Dedifferentiated amniotic fluid mesenchymal stem cell (primary cell): Measurements from ENCODE around the gene TMX2.

Experiments
- DNase-seq: peaks from one replicate; pipeline ENCODE4 v3.0.0-alpha.2; 2016; ENCODE audit errors: extremely low spot score

TMX2 gene

DNA sequence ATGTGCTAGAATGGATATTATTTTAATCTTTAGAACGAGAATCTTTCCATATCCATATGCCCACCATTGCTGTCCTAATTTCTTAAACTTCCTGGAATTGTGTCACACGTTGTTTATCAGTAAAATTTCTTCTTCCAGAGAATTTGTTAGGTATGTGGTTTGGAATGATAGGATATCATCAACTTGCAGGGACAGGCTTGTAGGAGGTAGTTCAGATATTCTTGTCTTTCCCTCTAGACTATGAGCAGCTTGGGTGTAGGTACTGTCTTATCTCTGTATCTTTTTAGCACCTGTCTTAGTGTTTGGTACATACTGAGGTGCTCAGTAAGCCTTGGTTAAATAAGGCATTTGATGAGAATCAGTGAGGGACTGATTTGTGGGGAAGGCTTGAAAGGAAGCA is 52.6 kb downstream of the TMX2 start:
- DNase-seq, result no peak

DNA sequence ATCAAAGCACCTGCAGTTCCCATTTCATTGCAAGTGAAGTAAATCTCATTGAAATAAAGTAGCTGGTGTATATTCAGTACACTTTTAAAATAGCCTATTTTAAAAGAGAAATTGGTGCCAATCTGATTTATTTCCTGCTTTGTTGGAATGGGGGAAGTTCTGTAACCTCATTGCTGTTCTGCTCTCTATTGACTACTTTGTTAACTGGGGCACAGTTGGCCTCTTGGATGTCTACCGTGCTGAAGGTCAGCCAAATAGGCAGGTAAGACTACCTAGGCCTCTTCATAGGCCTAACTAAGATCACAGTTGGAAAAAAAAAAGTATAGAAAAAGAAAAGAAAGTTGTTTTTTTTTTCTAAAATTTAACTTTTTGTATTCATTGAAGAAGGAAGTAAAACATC is 58.4 kb downstream of the TMX2 start:
- DNase-seq, result no peak

DNA sequence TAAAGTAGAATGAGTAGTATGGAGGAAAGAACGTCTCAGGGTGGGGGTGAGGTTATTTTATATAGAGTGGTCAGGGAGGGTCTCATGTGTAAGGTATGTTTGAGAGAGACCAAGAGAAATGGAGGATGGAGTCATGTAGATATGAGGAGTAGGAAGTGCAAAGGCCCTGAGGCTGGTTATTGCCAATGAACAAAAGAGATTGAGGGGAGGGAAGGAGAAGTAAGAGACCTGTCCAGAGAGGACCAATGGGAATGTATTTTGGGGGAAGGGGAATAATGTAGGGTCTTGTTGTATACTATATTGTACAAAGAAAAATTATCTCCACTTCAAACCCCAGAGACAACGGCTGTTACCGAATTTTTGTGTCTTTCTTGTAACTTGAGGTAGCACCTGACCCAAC is 59.0 kb downstream of the TMX2 start:
- no peak for DNase-seq

DNA sequence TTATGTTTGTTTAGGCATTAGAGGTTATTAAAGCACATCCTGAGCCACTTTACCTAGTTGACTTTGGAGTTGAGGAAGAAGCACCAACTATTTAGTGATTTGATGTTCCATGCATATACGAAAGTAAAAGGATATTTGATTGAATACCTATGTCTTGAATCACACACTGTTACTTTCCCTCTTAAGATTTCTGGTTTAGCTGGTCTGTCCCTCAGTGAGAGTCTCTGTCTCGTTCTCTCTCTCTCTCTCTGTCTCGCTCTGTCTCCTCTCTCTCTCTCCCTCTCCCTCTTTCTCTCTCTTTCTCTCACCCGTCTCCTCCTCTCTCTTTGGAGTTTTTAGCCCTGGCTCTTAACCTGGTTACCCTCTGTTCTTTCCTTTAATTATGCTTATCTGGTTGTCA is 60.2 kb downstream of the TMX2 start:
- DNase-seq, result no peak

DNA sequence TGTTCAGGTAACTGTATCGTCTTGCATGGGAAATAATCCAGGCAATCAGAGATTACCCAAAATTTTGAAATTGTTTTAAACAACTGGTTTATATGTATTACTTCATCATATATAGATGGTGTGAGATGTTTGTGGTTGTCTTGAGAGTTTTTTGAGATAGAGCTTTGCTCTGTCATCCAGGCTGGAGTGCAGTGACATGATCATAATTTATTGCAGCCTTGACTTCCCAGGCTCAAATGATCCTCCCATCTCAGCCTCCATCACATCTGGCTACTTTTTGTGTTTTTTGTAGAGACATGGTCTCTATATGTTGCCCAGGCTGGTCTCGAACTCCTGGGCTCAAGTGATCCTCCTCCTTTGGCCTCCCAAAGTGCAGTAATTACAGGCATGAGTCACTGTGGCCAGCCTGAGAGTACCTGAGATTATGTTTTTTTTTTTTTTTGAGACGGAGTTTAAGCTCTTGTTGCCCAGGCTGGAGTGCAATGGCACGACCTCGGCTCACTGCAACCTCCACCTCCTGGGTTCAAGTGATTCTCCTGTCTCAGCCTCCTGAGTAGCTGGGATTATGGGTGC is 60.7 kb downstream of the TMX2 start:
- no peak for DNase-seq

DNA sequence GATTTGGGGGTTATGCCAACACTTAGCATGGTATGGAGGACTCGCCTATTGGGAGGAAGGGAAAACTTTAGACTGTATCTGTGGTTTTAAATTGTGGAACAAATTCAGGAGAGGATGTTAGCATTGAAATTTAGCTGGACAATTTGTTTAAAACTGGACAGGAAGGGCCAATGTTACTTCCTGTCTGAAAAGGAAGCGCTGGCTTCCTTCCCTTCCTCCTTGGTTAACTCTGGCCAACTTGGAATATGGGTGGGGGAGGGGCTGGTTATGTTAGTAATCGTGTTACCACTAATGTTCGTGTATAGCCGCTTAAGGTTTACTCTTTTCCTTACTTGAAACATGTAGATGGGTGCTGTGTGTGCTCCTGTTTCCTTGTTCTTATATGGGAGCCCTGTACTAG is 63.1 kb downstream of the TMX2 start:
- no peak for DNase-seq

DNA sequence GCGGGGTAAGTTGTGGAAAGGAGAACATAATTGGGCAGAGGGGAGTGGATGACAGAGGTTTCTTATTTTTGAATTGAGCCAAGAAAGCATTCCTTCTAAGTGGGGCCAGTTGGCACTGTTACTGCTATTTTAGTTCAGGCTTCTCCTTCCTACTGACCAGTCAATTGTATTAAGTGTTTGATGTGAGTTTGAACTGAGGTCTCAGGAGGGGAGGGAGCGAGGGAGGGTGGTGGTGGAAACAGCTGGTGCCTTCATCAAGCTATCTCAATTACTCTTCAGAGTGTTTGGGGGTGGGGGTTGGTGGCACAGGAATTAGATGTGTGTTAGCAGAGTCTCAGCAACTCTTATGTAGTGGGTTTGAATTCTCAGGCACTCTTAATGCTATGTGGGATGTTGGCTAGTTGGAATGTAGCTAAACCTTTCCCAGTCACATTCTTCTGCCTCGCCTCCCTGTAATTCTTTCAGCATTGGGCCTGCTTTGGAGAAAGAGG is 63.7 kb downstream of the TMX2 start:
- peak; percentile 37 for DNase-seq

DNA sequence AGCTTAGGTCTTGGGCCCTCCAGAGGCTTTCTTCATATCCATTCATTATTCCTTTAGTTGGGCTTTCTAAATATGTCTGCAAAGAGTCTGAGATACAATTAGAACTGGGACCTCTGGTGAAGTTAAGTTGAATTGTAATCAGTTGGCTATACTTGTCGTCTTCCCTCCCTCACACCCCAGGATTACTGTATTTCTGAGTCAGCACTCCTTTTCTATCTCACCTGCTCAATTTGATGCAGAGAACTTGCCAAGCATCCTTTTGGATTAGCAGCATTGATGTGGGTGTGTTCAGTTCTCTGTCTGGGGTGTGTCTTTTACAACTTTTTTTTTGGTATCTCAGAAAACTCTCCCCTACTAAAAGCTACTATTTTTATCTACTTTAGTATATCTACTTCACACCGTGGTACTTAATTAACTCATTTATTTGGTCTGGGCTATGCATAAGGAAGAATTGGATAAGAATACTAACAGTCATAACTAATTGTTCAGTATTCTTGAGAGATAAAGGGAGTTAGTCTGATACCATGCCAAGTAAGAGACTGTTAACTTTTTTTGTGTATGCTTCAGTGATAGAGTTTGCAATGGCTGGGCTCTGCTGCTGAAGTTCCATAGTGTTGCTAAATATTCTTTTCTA is 64.3 kb downstream of the TMX2 start:
- no peak for DNase-seq

DNA sequence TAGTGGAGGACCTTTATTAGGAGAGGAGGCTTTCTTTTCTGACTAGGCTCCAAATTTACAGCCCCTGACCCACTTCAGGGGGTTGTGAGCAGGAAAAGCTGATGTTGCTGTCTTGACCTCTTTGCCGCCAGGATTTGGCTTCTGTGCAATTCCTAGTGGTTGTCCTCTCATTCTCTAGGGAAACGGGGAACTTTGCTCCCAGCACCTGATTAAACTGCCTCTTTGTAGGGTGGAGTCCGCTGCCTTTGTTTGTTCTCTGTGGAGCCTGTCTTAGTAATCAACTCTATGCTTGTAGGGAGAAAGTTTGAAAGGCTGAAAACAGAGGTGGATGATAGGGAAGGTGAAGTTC is 65.5 kb downstream of the TMX2 start:
- DNase-seq, result no peak

DNA sequence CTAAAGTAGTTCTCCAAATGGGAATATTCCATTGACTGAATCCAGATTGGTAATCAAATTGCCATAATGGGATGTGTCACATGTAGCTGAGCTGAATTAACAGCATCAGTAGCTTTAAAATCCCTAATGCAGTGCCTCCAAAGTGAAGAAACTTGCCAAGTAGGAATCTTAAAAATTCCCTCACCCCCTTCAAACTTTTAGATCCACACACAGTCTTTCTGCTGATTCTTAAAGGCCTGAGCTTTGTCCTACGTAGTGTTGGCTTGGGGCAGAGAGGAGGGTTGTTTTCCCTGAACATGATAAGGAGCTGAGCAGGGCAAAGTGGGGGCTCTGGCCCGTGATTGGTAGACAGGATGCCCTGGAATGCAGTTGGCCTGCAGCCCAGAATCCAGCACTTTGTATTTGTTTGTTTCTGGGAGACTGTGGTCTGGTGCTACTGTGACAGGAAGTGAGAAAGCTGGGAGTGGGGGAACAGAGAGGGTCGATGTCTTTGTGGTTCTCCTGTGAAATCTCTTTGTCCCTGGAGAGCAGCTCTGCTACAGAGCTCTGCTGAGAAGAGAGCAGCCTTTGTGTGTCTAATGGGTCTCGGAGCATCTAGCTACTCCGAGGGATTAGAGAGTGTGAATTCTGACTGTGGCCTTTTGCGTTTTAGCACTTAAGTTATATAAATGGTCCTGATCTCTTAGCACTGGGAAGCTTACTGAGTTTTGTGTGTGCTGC is 66.1 kb downstream of the TMX2 start:
- peak; percentile 94 for DNase-seq

DNA sequence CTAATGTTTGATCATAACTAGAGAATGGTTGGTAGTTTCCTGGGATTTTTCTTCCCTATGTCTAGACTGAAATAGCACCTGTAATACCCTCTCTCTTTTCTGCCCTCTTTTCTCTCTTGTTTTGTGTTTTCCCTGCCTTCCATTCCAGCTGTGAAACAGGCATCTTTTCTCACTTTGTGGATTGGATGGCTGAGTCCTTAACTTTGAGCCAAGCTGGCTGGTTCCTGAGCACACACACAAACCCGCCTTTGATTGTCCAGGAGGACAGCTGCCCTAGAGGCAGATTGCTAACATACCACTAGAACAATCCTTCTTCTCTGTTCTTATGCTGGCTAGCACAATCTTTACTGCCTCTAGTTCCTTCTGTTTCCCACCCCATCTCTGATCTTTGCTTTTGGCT is 66.9 kb downstream of the TMX2 start:
- DNase-seq, result peak; percentile 64

DNA sequence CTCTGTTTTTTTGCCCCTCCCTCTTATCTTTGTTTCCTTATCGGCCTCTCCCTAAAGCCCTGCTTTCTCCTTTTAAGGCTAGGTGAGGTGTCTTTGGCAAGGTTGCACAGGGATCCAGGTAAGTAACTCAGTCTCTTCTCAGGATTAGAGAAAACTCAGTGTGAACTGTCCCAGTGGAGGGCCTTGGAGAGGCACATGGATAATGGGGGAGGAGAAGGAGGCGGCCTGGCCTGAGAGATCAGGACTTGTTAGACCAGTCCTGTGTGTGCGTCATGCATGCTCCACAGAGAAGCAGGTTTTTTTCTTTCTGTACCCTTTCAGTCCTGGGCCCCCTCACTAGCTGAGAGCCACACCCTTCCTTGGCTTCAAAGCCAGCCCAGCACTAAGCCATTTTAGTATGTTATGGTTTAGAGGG is 69.1 kb downstream of the TMX2 start:
- DNase-seq, result no peak

DNA sequence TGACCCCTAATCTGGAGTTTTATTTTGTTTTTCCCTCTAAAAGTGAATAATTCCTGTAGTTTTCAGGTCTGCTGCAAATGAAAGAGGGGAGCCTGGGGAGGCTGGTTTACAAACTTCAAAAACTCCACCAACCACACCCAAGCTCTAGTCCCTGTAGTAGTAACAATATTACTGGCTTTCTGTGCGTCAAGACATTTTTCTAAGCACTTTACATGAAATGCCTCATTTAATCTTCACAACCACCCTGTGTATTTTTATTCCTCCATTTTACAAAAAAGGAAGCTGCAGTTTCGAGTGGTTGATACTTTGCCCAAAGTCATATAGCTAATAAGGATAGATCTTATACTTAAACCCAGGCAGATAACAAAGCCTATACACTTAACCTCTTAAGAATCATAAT is 72.7 kb downstream of the TMX2 start:
- no peak for DNase-seq

DNA sequence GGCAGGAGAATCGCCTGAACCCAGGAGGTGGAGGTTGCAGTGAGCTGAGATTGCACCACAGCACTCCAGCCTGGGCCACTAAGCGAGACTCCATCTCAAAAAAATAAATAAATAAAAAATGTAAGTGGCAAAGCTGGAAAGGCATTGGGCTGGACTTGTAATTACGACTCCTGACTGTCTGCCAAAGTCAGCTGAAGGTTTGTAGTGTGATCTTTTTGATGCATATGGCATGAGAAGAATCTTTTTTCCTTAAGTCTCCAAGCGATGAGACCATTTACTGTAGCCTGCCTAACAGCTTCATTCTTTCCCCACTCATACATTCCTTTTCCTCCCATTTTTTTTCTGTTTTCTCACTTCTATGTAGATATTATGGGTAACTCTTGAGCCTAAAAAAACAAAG is 74.0 kb downstream of the TMX2 start:
- DNase-seq, result no peak

DNA sequence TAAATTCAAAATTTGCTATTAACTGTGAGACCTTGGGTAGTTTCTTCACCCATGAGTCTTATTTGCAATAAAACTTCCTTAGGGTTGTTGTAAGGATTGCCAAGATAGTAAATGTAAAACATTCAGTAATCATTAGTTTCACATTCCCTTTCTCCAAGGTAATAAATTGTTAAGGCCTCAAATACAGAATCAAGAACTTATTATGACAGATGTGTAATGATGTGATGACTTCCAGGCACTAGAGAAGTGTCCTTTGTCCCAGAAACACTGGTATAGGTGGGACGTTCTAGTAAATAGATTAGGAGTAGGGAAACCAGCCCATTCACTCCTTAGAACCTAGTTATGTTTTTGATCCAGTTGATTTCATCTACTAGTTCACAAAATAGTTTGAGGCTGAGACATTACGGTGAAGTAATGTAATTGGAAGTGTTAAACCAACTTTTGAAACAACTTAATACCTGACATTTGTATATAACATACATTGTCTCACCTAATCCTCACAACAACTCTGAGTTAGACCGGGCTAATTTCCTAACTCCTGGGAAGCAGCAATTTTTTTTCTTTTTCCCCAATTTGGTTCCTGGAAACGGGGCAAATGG is 74.7 kb downstream of the TMX2 start:
- DNase-seq, result no peak

DNA sequence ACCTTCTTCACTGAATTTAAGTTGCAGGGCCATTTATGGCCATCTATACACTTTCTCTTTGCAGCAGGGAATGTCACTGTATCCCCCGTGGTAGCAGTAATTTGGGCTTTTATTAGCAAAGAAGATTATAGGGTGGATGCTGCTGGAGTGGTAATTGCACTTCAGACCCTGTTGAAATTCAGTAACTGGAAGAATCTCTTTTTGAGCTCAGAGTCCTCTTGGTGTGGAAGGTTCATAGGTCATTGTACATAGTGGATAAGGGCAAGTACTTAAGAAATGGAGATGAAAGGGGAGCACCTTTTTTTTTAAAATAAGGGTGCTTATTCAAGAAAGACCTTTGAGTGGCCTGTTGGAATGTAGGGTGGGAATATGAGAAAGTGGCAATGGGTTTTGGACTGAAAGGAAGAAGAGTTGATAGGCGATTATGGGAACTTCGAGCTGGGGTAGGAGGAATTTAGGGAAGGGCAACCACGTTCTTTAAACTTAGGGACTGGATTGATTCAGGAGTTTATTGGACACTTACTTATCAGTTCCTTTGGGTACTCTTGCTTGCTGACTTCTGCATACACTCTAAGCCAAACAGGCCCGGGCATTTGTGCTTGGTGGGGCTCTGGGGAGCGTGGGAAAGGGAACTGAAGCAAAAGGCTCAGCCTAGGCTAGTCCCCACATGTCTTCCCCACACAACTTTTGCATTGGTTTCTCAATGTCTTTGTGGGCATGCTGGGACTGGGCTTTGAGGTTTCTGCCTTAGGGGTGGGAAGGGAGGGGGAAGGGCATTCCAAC is 75.7 kb downstream of the TMX2 start:
- no peak for DNase-seq

DNA sequence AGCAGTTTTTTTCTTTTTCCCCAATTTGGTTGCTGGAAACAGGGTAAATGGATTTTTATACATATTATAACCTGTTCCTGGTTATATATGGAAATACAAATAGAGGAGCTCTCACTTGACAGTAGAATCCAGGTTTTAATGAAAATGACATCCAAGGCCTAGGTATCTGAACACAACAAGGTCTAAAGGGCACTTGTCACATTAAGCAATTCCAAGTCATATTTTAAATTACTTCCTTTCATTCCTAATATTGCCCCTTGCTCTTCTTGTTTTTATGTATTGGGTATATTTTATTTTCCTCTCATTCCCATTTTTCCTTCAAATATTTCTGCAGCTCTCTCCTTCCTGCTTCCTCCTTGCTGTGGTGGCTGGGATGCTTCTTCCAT is 76.3 kb downstream of the TMX2 start:
- no peak for DNase-seq
